IMR-90 (cell line): ENCODE results near the gene MAP3K1. TPM values are rescaled to one million over a fixed set of nuclear protein-coding genes. Genes with fewer than 3 reads are reported as not detected.
A peak's percentile ranks its signal among the peaks of the same experiment; 100 is the strongest.

Experiments
- ATAC-seq: fragments of 200-7000 bp; cut with Tn5 transposase; 2 replicates; pipeline ENCODE4 v1.9.1; 2020; ENCODE audit warnings: low read depth, mild to moderate bottlenecking, moderate library complexity
- BruUV-seq: library from RNA; stranded (reverse); fragments of 400-500 nt; replicated peaks from 2 replicates; lab custom pipeline; 2021; lab: Mats Ljungman, UMichigan
- CTCF ChIA-PET: fragments of 300-600 bp; formaldehyde crosslinking; extraction: SDS; loops from one replicate; lab custom pipeline; 2021; ENCODE audit warnings: antibody characterized with exemption; lab: Yijun Ruan, JAX
- POLR2A ChIA-PET: fragments of 300-600 bp; sonication (Branson Sonifier 250); formaldehyde crosslinking; loops from one replicate; lab custom pipeline; 2022; ENCODE audit warnings: antibody characterized with exemption; ENCODE audit not compliant: unreplicated experiment; lab: Charles Lee
- DNase-seq: peaks from one replicate; pipeline ENCODE4 v3.0.0; 2013
- H2AFZ ChIP-seq: replicated peaks from 2 replicates; pipeline ENCODE3; 2013; ENCODE audit warnings: low read length, mild to moderate bottlenecking; ENCODE audit not compliant: poor library complexity
- H2AK5ac ChIP-seq: 2 replicates; pipeline ENCODE4 v1.6.1; 2013; ENCODE audit warnings: low read depth, low read length, inconsistent platforms
- H2AK9ac ChIP-seq: replicated peaks from 2 replicates; pipeline ENCODE3; 2013; ENCODE audit warnings: mild to moderate bottlenecking, low read depth, low read length, moderate library complexity; ENCODE audit not compliant: poor library complexity
- H2BK120ac ChIP-seq: 2 replicates; pipeline ENCODE4 v1.6.1; 2013; ENCODE audit warnings: low read depth, low read length, inconsistent platforms
- H2BK15ac ChIP-seq: 3 replicates; pipeline ENCODE4 v1.6.1; 2013; ENCODE audit warnings: low read depth, low read length, inconsistent platforms
- H2BK20ac ChIP-seq: 2 replicates; pipeline ENCODE4 v1.6.1; 2013; ENCODE audit warnings: low read depth, mild to moderate bottlenecking, inconsistent platforms, low read length, moderate library complexity
- H2BK5ac ChIP-seq: 2 replicates; pipeline ENCODE4 v1.6.1; 2013; ENCODE audit warnings: mild to moderate bottlenecking, low read depth, low read length, inconsistent platforms; ENCODE audit not compliant: poor library complexity, severe bottlenecking
- H3K14ac ChIP-seq: replicated peaks from 2 replicates; pipeline ENCODE4 v1.6.1; 2013; ENCODE audit warnings: low read depth, low read length, inconsistent platforms
- H3K18ac ChIP-seq: 2 replicates; pipeline ENCODE4 v1.6.1; 2013; ENCODE audit warnings: low read depth, low read length, control low read depth
- H3K23ac ChIP-seq: 2 replicates; pipeline ENCODE4 v1.6.1; 2013; ENCODE audit warnings: low read depth, low read length, inconsistent platforms
- H3K27ac ChIP-seq: 2 replicates; pipeline ENCODE4 v1.5.1; 2013; ENCODE audit warnings: mild to moderate bottlenecking, control low read depth, low read length; ENCODE audit not compliant: insufficient read depth
- H3K27me3 ChIP-seq: 2 replicates; pipeline ENCODE4 v1.6.1; 2013; ENCODE audit warnings: low read length; ENCODE audit not compliant: control insufficient read depth, insufficient read depth
- H3K36me3 ChIP-seq: 2 replicates; pipeline ENCODE4 v1.6.1; 2013; ENCODE audit warnings: low read length, mixed read lengths; ENCODE audit not compliant: control insufficient read depth, insufficient read depth
- H3K4ac ChIP-seq: 2 replicates; pipeline ENCODE4 v1.6.1; 2013; ENCODE audit warnings: low read depth, low read length, inconsistent platforms
- H3K4me1 ChIP-seq: 2 replicates; pipeline ENCODE4 v1.6.1; 2013; ENCODE audit warnings: low read length, mixed read lengths; ENCODE audit not compliant: control insufficient read depth, insufficient read depth
- H3K4me2 ChIP-seq: 2 replicates; pipeline ENCODE4 v1.6.1; 2013; ENCODE audit warnings: low read depth, mild to moderate bottlenecking, control low read depth, low read length, moderate library complexity
- H3K4me3 ChIP-seq: 2 replicates; pipeline ENCODE4 v1.5.1; 2013; ENCODE audit warnings: low read depth, mild to moderate bottlenecking, control low read depth, low read length, moderate library complexity; ENCODE audit not compliant: insufficient read depth
- H3K56ac ChIP-seq: 2 replicates; pipeline ENCODE4 v1.6.1; 2013; ENCODE audit warnings: low read length, inconsistent platforms; ENCODE audit not compliant: insufficient read depth; ENCODE audit errors: extremely low read depth
- H3K79me1 ChIP-seq, 2 experiments: 2 replicates each; pipeline ENCODE4 v1.6.1; 2013; ENCODE audit warnings: low read length in 2 of 2, inconsistent platforms in 1 of 2, low read depth in 1 of 2
- H3K9ac ChIP-seq: 2 replicates; pipeline ENCODE4 v1.6.1; 2013; ENCODE audit warnings: low read depth, low read length, control low read depth
- H3K9me1 ChIP-seq: 2 replicates; pipeline ENCODE4 v1.6.1; 2013; ENCODE audit warnings: low read length, inconsistent platforms; ENCODE audit not compliant: insufficient read depth
- H3K9me3 ChIP-seq: 2 replicates; pipeline ENCODE4 v1.6.1; 2013; ENCODE audit warnings: low read length; ENCODE audit not compliant: control insufficient read depth, insufficient read depth
- H4K20me1 ChIP-seq: 2 replicates; pipeline ENCODE4 v1.6.1; 2013; ENCODE audit warnings: low read length, inconsistent platforms; ENCODE audit not compliant: insufficient read depth
- H4K5ac ChIP-seq: 2 replicates; pipeline ENCODE4 v1.6.1; 2013; ENCODE audit warnings: mild to moderate bottlenecking, low read depth, low read length, control low read depth
- H4K8ac ChIP-seq, 2 experiments: 2 replicates each; pipeline ENCODE4 v1.6.1; 2013; ENCODE audit warnings: low read depth in 2 of 2, low read length in 2 of 2, control low read depth in 1 of 2, inconsistent platforms in 1 of 2
- H4K91ac ChIP-seq: 2 replicates; pipeline ENCODE4 v1.6.1; 2013; ENCODE audit warnings: low read depth, low read length, inconsistent platforms; ENCODE audit not compliant: insufficient read depth
- MAFK ChIP-seq: IDR thresholded peaks from 2 replicates; pipeline ENCODE4 v1.6.1; 2012; ENCODE audit warnings: low read depth, low read length, improper control_type of control experiment
- MAZ ChIP-seq: IDR thresholded peaks from 2 replicates; pipeline ENCODE4 v1.6.1; 2012; ENCODE audit warnings: low read depth, mild to moderate bottlenecking, low read length, improper control_type of control experiment, moderate library complexity, borderline replicate concordance
- NFE2L2 ChIP-seq: fragments of 150-350 bp; IDR thresholded peaks from 2 replicates; pipeline ENCODE4 v1.6.1; 2016; ENCODE audit warnings: low read depth, mild to moderate bottlenecking, low read length
- POLR2A ChIP-seq: IDR thresholded peaks from 2 replicates; pipeline ENCODE4 v1.6.1; 2012; ENCODE audit warnings: mild to moderate bottlenecking, low read depth, low read length
- WGBS, 2 experiments: methylation state at CpG; one replicate each; pipeline versions ENCODE4 v1.1.5 to v1.1.7; 2013; ENCODE audit warnings: missing lambda C conversion rate in 2 of 2; ENCODE audit not compliant: insufficient read length in 1 of 2; ENCODE audit errors: extremely low coverage in 2 of 2; 5-methylcytosine and 5-hydroxymethylcytosine counted together
- dilution Hi-C: fragments of 300-500 bp; cut with HindIII; formaldehyde crosslinking; loops from one replicate; pipeline ENCODE4 v1.14.3; 2018; ENCODE audit warnings: low sequenced_read_pairs; ENCODE audit not compliant: unreplicated experiment
- in situ Hi-C: fragments of 300-500 bp; cut with MboI; formaldehyde crosslinking; loops from 3 replicates; pipeline ENCODE4 v1.14.3; 2019; ENCODE audit warnings: low sequenced_read_pairs, inconsistent platforms, mixed read lengths
- intact Hi-C: fragments of 100-400 bp; cut with micrococcal nuclease; formaldehyde crosslinking; loops from 2 replicates; pipeline ENCODE4 v1.10.0; 2022
- polyA plus RNA-seq, 3 experiments: library from polyadenylated mRNA; depleted of rRNA; stranded (reverse); fragments of >200 nt; gene quantifications; 2 replicates each; pipeline ENCODE4 v1.2.3, GENCODE V29; 2012; ENCODE audit warnings: low replicate concordance in 1 of 3
- total RNA-seq: library from RNA; depleted of rRNA; stranded (reverse); fragments of >200 nt; gene quantifications from 2 replicates; pipeline ENCODE4 v1.2.3, GENCODE V29; 2012
- TF ChIP-seq, protein P1 (sequence below): fragments of 150-350 bp; IDR thresholded peaks from 2 replicates; pipeline ENCODE4 v1.6.1; 2016; ENCODE audit warnings: low read depth, mild to moderate bottlenecking, low read length, moderate library complexity, borderline replicate concordance

MAP3K1 gene
- total and polyA plus RNA-seq, 2 of the 4 experiments (the other 2 are of a cell fraction) = 3.8 to 18.8 TPM

DNA sequence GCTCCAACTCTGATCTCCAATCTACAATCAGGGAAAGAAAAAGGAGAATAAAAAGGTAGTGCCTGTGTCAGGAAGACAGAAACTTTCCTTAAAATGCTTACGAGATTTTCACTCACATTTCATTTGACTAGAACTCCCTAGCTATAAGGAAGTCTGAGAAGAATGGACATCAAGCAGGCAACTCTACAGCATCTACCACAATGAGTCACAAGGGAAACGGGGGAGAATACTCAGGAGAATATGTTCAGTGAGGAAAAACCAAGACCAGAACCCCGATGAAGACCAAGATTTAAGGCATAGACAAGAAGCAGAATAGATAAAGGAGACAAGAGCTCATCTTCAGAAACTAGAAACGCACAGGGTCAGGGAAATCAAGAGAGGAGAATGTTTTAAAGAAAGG is 85.0 kb downstream of the MAP3K1 start:
- H3K27me3 ChIP-seq = no peaks in the 10 kb centered on the region; the same call in 1 of the 2 replicates
- peaks cover 3% of the 10 kb centered on the region; the same call in 1 of the 2 replicates for H3K9me3 ChIP-seq
- no peak overlapping the region for H3K56ac ChIP-seq
- no peak overlapping the region for H2BK20ac ChIP-seq
- intact Hi-C loops (loop anchor here (2.0 to 5.0 kb wide), 2 partner anchors 376 to 1562 kb away; partner anchors contain the start of gene PLK2), in situ Hi-C loops (loop anchor here (25.0 kb wide), 1 partner anchor 1562 kb away; the partner anchor contains the start of gene PLK2), dilution Hi-C loops (no loop called here)
- no peak overlapping the region for H3K27ac ChIP-seq
- no peak overlapping the region for H2BK5ac ChIP-seq
- no peak overlapping the region for H2AK9ac ChIP-seq
- no peaks in the 10 kb centered on the region for H3K9me1 ChIP-seq
- no peaks in the 10 kb centered on the region for H3K36me3 ChIP-seq
- H3K4me3 ChIP-seq = no peak overlapping the region
- H4K8ac ChIP-seq = no peak overlapping the region
- H3K18ac ChIP-seq = no peak overlapping the region
- H3K79me1 ChIP-seq = no peaks in the 10 kb centered on the region
- TF ChIP-seq MAFK (no peak), MAZ (no peak), POLR2A (no peak), NFE2L2 (no peak)
- TF ChIP-seq, protein P1, sequence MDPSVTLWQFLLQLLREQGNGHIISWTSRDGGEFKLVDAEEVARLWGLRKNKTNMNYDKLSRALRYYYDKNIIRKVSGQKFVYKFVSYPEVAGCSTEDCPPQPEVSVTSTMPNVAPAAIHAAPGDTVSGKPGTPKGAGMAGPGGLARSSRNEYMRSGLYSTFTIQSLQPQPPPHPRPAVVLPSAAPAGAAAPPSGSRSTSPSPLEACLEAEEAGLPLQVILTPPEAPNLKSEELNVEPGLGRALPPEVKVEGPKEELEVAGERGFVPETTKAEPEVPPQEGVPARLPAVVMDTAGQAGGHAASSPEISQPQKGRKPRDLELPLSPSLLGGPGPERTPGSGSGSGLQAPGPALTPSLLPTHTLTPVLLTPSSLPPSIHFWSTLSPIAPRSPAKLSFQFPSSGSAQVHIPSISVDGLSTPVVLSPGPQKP = no peak
- no peak overlapping the region for H3K4ac ChIP-seq
- H2BK15ac ChIP-seq = no peak overlapping the region
- no peak overlapping the region for H2AK5ac ChIP-seq
- no TSS peak for BruUV-seq
- H4K91ac ChIP-seq = no peak overlapping the region
- peak; percentile 53 for DNase-seq
- no peak overlapping the region for H3K23ac ChIP-seq
- H3K14ac ChIP-seq = no peak overlapping the region
- H3K4me1 ChIP-seq = no peaks in the 10 kb centered on the region; the same call in 1 of the 2 replicates
- no peak overlapping the region for H2BK120ac ChIP-seq
- WGBS, 2 experiments = 65% methylated on average over 2 of the region's 4 CpGs; no CpG with 5 or more reads in 1 of the 2 experiments
- peak overlapping the region; percentile 40; the same call in 1 of the 2 replicates for H3K4me2 ChIP-seq
- no peak overlapping the region for H4K5ac ChIP-seq
- ATAC-seq = peak; percentile 76
- POLR2A ChIA-PET = no interaction called here
- H3K9ac ChIP-seq = peak overlapping the region; percentile 53; the same call in 1 of the 2 replicates
- CTCF ChIA-PET = interaction anchor here (0.6 to 1.2 kb wide), 5 partner anchors 10 to 323 kb away, joined by 3 read pairs; no protein-coding TSS in a partner anchor
- H4K20me1 ChIP-seq = no peaks in the 10 kb centered on the region
- no peak overlapping the region for H2AFZ ChIP-seq
